Trophoblast cell (in vitro differentiated cells and primary cell): ENCODE results near the gene SPAST.
A peak's percentile ranks its signal among the peaks of the same experiment; 100 is the strongest.
"Not testable (repeated sequence)": the region's sequence is repeated elsewhere in the genome, so short reads cannot be mapped to it uniquely, and the experiment has no call there.

Experiments used
- DNase-seq, 2 donors: peaks; one replicate each; pipeline ENCODE4 v3.0.0-alpha.2; 2016
- H2AFZ ChIP-seq: 2 replicates; pipeline ENCODE4 v1.6.1; 2013; ENCODE audit warnings: low read length, moderate library complexity, mild to moderate bottlenecking; ENCODE audit not compliant: insufficient read depth, poor library complexity
- H2AK5ac ChIP-seq: 2 replicates; pipeline ENCODE4 v1.6.1; 2013; ENCODE audit warnings: mild to moderate bottlenecking, low read length
- H2BK120ac ChIP-seq: 2 replicates; pipeline ENCODE4 v1.6.1; 2013; ENCODE audit warnings: low read length, mild to moderate bottlenecking, moderate library complexity; ENCODE audit not compliant: insufficient read depth, poor library complexity
- H2BK12ac ChIP-seq: 2 replicates; pipeline ENCODE4 v1.6.1; 2013; ENCODE audit warnings: mild to moderate bottlenecking, low read length, moderate library complexity
- H2BK5ac ChIP-seq: 2 replicates; pipeline ENCODE4 v1.6.1; 2013; ENCODE audit warnings: low read length, low read depth, moderate library complexity, mild to moderate bottlenecking; ENCODE audit not compliant: poor library complexity
- H3K14ac ChIP-seq: 2 replicates; pipeline ENCODE4 v1.6.1; 2013; ENCODE audit warnings: mild to moderate bottlenecking, low read length
- H3K18ac ChIP-seq: 2 replicates; pipeline ENCODE4 v1.6.1; 2013; ENCODE audit warnings: mild to moderate bottlenecking, low read length
- H3K23ac ChIP-seq: 2 replicates; pipeline ENCODE4 v1.6.1; 2013; ENCODE audit warnings: low read length
- H3K27ac ChIP-seq: 2 replicates; pipeline ENCODE4 v1.5.1; 2013; ENCODE audit warnings: low read depth, mild to moderate bottlenecking, inconsistent platforms, low read length, moderate library complexity
- H3K27me3 ChIP-seq: 2 replicates; pipeline ENCODE4 v1.6.1; 2013; ENCODE audit warnings: inconsistent platforms, mild to moderate bottlenecking, low read length, moderate library complexity; ENCODE audit not compliant: insufficient read depth
- H3K36me3 ChIP-seq, 2 experiments: 1 replicate in 1 of 2; 2 replicates in 1 of 2; pipeline ENCODE4 v1.6.1; 2013; ENCODE audit warnings: low read length in 2 of 2, mild to moderate bottlenecking in 2 of 2, moderate library complexity in 1 of 2; ENCODE audit not compliant: insufficient read depth in 2 of 2, control insufficient read depth in 1 of 2
- H3K4ac ChIP-seq: 2 replicates; pipeline ENCODE4 v1.6.1; 2013; ENCODE audit warnings: low read depth, mild to moderate bottlenecking, low read length, moderate library complexity
- H3K4me1 ChIP-seq, 2 experiments: 1 replicate in 1 of 2; 2 replicates in 1 of 2; pipeline ENCODE4 v1.6.1; 2013; ENCODE audit warnings: low read length in 2 of 2, mild to moderate bottlenecking in 2 of 2, moderate library complexity in 1 of 2; ENCODE audit not compliant: insufficient read depth in 2 of 2, control insufficient read depth in 1 of 2
- H3K4me2 ChIP-seq: 2 replicates; pipeline ENCODE4 v1.6.1; 2013; ENCODE audit warnings: inconsistent platforms, mild to moderate bottlenecking, low read length, moderate library complexity
- H3K4me3 ChIP-seq: 2 replicates; pipeline ENCODE4 v1.5.1; 2013; ENCODE audit warnings: mild to moderate bottlenecking, low read depth, low read length, inconsistent platforms
- H3K79me1 ChIP-seq: one replicate; pipeline ENCODE4 v1.6.1; 2013; ENCODE audit warnings: low read length
- H3K79me2 ChIP-seq: 2 replicates; pipeline ENCODE4 v1.6.1; 2013; ENCODE audit warnings: low read length, mild to moderate bottlenecking; ENCODE audit not compliant: control insufficient read depth, insufficient read depth, poor library complexity
- H3K9ac ChIP-seq: 2 replicates; pipeline ENCODE4 v1.6.1; 2013; ENCODE audit warnings: mild to moderate bottlenecking, low read length
- H3K9me3 ChIP-seq: 2 replicates; pipeline ENCODE4 v1.6.1; 2013; ENCODE audit warnings: low read depth, mild to moderate bottlenecking, control low read depth, inconsistent platforms, low read length; ENCODE audit not compliant: insufficient read depth
- H4K12ac ChIP-seq: 2 replicates; pipeline ENCODE4 v1.6.1; 2013; ENCODE audit warnings: low read depth, mild to moderate bottlenecking, low read length, moderate library complexity
- H4K8ac ChIP-seq: 2 replicates; pipeline ENCODE4 v1.6.1; 2013; ENCODE audit warnings: low read depth, mild to moderate bottlenecking, low read length, moderate library complexity
- H4K91ac ChIP-seq: one replicate; pipeline ENCODE4 v1.6.1; 2013; ENCODE audit warnings: low read depth, mild to moderate bottlenecking, low read length, moderate library complexity
- WGBS: extraction: QIAGEN DNeasy Blood & Tissue Kit; methylation state at CpG from one replicate; pipeline ENCODE4 v1.1.7; 2013; ENCODE audit warnings: missing lambda C conversion rate; ENCODE audit not compliant: insufficient read length, insufficient coverage; ENCODE audit errors: extremely low coverage; 5-methylcytosine and 5-hydroxymethylcytosine counted together

SPAST gene

DNA sequence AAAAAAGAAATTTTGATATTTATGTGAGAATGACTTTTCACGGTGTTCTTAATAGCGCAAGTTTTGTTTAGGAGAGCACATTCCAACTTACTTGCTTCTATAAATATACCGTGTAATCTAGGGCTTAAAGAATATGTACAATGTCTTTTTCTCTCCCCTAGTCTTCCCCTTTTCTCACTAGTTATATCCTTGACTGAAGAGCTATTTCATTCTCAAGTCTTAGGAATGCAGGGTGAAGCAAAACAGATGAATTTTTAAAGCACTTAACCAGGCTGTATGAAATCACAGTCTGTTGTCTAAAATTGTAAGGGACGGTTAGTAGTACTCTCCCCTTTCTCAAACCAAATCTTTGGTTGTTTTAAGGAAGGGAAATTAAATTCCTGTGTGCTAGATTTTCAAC is 72.7 kb downstream of the SPAST start:
- H2BK120ac ChIP-seq: no peak overlapping the region
- no peak overlapping the region for H3K4me2 ChIP-seq
- H3K36me3 ChIP-seq: peaks cover 0 to 8% of the 10 kb centered on the region in 2 experiments
- no peak overlapping the region for H4K12ac ChIP-seq
- no peak overlapping the region for H2AK5ac ChIP-seq
- no peaks in the 10 kb centered on the region for H3K79me1 ChIP-seq
- no peaks in the 10 kb centered on the region for H3K9me3 ChIP-seq
- peak in 1 of 2 donors; percentile 36 for DNase-seq
- H3K27me3 ChIP-seq: no peaks in the 10 kb centered on the region
- H4K8ac ChIP-seq: no peak overlapping the region
- H2AFZ ChIP-seq: no peak overlapping the region
- no peaks in the 10 kb centered on the region for H3K79me2 ChIP-seq
- no peak overlapping the region for H2BK5ac ChIP-seq
- no peak overlapping the region for H3K9ac ChIP-seq
- H3K27ac ChIP-seq: no peak overlapping the region
- no peak overlapping the region for H3K14ac ChIP-seq
- no peak overlapping the region for H3K4ac ChIP-seq
- H3K23ac ChIP-seq: no peak overlapping the region
- no peak overlapping the region for H3K18ac ChIP-seq
- no peak overlapping the region for H2BK12ac ChIP-seq
- WGBS: 100% methylated on average over 2 of the region's 4 CpGs
- peaks cover 0 to 2% of the 10 kb centered on the region in 2 experiments for H3K4me1 ChIP-seq
- no peak overlapping the region for H3K4me3 ChIP-seq
- no peak overlapping the region for H4K91ac ChIP-seq

DNA sequence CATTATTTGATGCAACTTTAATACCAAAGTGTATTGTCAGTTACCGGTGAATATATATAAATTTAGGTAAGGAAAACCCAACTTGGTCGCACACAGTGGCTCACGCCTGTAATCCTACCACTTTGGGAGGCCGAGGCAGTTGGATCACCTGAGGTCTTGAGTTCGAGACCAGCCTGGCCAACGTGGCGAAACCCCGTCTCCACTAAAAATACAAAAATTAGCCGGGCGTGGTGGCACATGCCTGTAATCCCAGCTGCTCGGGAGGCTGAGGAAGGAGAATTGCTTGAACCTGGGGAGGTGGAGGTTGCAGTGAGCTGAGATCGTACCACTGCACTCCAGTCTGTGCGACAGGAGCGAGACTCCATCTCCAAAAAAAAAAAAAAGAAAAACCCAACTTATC is 88.2 kb downstream of the SPAST start:
- not testable (repeated sequence) for H3K4me3 ChIP-seq, H2BK120ac ChIP-seq, H3K79me2 ChIP-seq, H2BK5ac ChIP-seq, H3K14ac ChIP-seq, H3K27me3 ChIP-seq, H3K36me3 ChIP-seq, H2AK5ac ChIP-seq, H4K8ac ChIP-seq, H4K12ac ChIP-seq, H3K9ac ChIP-seq, H3K27ac ChIP-seq, H2BK12ac ChIP-seq, H3K23ac ChIP-seq, H2AFZ ChIP-seq, H3K4me1 ChIP-seq, H3K18ac ChIP-seq, H4K91ac ChIP-seq, H3K9me3 ChIP-seq, H3K4ac ChIP-seq, H3K4me2 ChIP-seq, H3K79me1 ChIP-seq, DNase-seq
- no CpG with 5 or more reads among the region's 14 CpGs for WGBS

- Histone ChIP-seq H3K27ac (no peak overlapping the region), H4K12ac (no peak overlapping the region), H3K9me3 (no peaks in the 10 kb centered on the region), H3K4me1 (no peaks in the 10 kb centered on the region), H4K91ac (no peak overlapping the region), H3K14ac (no peak overlapping the region), H3K36me3 (no peaks in the 10 kb centered on the region), H2BK5ac (no peak overlapping the region), H3K4ac (no peak overlapping the region), H3K23ac (no peak overlapping the region), H2AFZ (no peak overlapping the region), H3K27me3 (no peaks in the 10 kb centered on the region), H3K79me2 (no peaks in the 10 kb centered on the region), H3K4me3 (no peak overlapping the region), H3K18ac (no peak overlapping the region), H3K79me1 (no peaks in the 10 kb centered on the region), H3K9ac (no peak overlapping the region), H2BK120ac (no peak overlapping the region), H2BK12ac (no peak overlapping the region), H3K4me2 (no peak overlapping the region), H4K8ac (no peak overlapping the region), H2AK5ac (no peak overlapping the region)
- WGBS: no CpG with 5 or more reads among the region's 2 CpGs
- no peak for DNase-seq
These were observed 96.3 kb downstream of the SPAST start for GRCh38 chr2:32159678-32160077.

GRCh38 chr2:32161296-32161695 is 97.9 kb downstream of the SPAST start:
- H3K4ac ChIP-seq: no peak overlapping the region
- DNase-seq: no peak
- H3K9me3 ChIP-seq: no peaks in the 10 kb centered on the region
- H3K27me3 ChIP-seq: no peaks in the 10 kb centered on the region
- H3K9ac ChIP-seq: no peak overlapping the region
- H4K12ac ChIP-seq: no peak overlapping the region
- no peak overlapping the region for H2BK120ac ChIP-seq
- peak overlapping the region; percentile 69 for H2AK5ac ChIP-seq
- no peak overlapping the region for H3K23ac ChIP-seq
- H3K27ac ChIP-seq: no peak overlapping the region
- no peak overlapping the region for H4K91ac ChIP-seq
- H3K36me3 ChIP-seq: no peaks in the 10 kb centered on the region
- peaks cover 3% of the 10 kb centered on the region for H3K79me1 ChIP-seq
- H2BK5ac ChIP-seq: peak overlapping the region; percentile 46
- H3K18ac ChIP-seq: no peak overlapping the region
- no CpG with 5 or more reads among the region's 2 CpGs for WGBS
- no peaks in the 10 kb centered on the region for H3K4me1 ChIP-seq
- H4K8ac ChIP-seq: no peak overlapping the region
- H3K4me3 ChIP-seq: no peak overlapping the region
- peaks cover 3% of the 10 kb centered on the region for H3K79me2 ChIP-seq
- no peak overlapping the region for H2AFZ ChIP-seq
- H2BK12ac ChIP-seq: no peak overlapping the region
- peak overlapping the region; percentile 25 for H3K14ac ChIP-seq
- no peak overlapping the region for H3K4me2 ChIP-seq
